ENCODE data around the gene NUP153.
"Not testable (repeated sequence)": the region's sequence is repeated elsewhere in the genome, so short reads cannot be mapped to it uniquely, and the experiment has no call there.

The NUP153 gene

DNA sequence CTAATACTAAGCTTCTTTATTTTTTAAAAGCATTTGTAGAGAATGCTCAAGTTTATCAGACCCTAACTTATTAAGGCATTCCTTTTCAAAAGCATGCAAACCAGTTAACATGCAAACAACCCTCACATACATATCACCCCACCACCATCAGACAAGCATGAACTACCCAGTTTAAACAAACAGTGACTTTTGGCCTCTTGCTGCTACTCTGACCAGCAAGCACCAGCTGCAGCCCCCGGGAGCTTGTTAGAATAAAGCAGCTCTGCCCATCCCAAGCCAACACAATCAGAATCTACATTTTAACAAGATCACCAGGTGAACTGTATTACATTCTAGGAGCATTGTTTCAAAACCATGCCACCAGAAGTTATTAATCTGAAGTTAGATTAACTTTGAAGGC lies 5.9 kb upstream of the NUP153 start:
- DNase-seq: no peak

DNA sequence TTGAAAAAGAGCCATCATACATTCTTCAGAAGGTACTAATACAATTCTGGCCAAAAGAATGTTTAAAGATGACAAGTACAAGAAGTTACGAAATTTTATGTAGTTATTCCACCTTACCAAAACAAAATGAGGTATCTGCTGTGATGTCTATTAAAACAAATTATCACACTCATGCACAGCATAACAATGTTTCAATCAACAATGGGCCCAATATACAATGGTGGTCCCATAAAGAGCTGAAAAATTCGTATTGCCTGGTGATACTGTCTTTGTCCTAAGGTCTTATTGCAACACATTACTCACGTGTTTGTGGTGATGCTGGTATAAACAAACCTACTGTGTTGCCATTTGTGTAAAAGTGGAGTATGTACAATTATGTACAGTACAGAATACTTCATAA lies 3.6 kb upstream of the NUP153 start:
- DNase-seq: peak; percentile 40

DNA sequence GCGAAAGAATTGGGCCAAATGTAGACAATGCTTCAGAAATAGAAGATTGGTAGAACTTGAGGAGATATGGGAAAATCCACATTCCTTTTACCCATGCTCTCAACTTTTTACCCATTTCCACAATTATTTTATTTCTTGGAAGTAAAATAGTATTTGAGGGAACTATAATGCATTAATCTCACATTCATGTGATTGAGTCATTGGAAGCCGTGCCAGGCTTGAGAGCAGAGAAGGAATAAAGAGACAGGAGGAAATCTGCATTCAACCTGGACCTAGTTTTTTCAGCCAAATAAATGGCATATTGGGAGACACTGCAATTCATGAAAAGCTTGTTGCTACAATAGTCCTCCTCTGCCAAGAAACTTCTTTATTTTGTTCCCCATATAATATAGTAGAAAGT lies 2.8 kb upstream of the NUP153 start:
- DNase-seq: no peak

DNA sequence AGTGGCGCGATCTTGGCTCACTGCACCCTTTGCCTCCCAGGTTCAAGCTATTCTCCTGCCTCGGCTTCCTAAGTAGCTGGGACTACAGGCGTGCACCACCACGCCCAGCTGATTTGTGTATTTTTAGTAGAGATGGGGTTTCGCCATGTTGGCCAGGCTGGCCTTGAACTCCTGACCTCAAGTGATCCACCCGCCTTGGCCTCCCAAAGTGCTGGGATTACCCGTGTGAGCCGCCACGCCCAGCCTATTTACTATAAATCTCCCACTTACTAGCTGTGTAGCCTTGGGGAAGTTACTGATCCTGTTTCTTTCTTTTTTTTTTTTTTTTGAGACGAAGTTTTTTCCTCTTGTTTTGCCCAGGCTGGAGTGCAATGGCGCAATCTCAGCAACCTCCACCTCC lies 1.3 kb upstream of the NUP153 start:
- not testable (repeated sequence) for DNase-seq

DNA sequence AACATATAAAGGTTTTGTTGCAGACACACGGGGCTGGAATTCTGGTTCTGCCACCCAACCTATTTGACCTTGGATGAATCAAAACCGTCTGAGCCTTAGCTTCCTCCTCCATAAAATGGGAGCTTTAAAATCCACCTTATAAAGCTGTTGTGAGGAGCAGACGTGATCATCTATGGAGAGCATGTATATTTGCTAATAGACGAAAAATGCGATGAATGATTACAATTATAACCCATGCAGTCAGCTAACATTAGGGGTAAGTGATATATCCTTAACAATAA lies 586 bp upstream of the NUP153 start:
- DNase-seq: no peak

DNA sequence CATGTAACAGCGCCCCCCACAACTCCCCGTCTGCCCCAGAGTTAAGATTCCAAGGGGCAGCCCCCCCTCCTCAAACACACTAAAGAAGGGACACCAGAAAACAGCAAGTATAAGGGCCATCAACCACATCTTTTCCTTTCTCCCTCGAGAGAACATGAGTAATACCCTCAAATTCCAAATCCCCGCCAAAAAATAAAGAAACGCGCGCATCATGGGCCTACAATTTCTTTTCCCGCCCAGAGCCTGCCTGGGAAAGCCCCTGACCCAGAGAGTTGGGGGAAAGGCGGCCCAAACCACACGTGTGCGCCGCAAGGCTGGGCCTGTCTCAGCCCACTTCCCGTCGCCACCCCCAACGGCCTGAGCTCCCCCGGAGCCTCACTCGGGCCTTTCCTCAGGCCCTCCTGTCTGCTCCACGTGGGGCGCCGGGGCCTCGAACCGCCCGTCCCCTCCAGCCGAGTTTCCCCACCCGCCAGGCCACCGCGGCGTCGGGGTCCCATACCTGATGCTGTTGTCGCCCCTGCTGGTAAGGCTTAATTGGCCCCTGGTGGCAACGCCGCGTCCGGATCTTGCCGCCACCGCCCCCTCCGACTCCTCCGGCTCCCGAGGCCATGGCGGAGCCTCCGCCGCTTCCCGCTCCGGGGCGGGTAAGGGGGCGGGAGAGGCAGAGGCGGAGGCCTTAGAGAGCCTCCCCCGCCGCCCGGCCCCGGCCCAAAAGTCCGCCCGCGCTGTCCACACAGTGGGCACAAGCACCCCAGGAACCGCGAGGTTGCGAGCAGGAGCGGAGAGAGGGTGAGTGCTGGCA lies 746 bp downstream of the NUP153 start:
- peak; percentile 78 for DNase-seq

DNA sequence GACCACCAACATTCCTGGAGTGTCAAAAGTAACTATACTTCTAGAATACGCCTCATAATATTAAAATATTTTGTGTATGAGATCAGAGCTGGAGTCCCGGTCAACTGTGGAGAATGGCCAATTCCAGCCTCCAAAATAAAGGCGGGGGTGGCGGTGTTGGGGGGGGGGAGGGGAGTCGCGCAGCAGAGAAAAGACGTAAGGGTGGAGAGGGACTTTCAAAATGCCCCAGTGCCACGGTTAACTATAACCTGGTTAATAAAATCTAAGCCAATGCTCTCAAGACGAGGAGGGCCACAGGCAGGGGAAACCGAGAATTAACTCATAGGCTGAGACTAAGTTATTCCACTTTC lies 1.3 kb downstream of the NUP153 start:
- peak; percentile 81 for DNase-seq

DNA sequence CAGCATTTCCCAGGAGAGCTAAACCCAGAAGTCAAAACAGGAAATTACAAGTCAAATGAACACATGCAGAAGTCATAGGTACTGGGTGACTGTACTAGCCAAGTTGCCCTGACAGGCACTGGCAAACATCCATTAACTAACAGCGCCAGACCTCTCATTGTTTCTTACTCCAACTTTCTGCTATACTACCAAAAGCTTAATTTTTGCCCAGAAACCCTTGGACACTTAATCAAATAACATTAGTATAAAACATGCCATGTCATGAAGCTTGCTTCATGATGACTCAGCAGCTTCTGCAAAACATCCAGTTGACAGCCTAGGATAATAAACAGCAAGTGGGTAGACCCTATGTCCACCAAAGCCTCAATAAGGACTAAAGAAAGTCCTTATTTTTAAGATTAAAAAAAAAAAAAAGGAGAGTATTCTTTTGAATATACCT lies 3.5 kb downstream of the NUP153 start:
- peak; percentile 80 for DNase-seq

DNA sequence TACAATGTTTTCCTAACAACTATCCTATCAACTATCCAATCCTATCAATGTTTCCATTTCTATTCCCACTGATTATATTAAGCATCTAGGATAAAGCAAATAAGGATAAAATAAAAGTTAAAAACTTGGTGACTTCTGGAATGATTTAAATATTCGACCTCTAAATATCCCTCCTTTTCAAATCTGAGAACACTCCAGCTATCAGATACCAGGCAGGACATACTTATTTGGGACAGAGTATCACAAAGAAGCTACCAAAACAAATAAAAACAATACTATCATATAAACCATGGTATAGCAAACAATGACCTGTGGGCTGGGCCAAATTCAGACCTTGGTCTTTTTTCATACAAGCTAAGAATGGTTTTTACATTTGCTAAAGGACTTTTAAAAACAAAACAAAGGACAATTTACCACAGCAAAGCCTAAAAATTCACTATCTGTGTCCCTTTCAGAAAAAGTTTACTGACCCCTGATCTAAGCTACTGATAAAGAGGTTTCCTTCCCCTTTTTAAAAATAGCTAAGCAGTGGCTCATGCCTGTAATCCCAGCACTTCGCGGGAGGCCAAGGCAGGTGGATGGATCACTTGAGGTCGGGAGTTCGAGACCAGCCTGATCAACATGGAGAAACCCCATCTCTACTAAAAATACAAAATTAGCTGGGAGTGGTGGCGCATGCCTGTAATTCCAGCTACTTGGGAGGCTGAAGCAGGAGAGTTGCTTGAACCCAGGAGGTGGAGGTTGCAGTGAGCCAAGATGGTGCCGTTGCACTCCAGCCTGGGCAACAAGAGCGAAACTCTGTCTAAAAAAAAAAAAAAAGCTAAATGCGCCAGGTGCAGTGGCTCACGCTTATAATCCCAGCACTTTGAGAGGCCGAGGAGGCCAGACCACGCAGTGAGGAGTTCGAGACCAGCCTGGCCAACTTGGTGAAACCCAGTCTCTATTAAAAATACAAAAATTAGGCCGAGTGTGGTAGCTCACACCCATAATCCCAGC lies 6.0 kb downstream of the NUP153 start:
- DNase-seq: no peak

DNA sequence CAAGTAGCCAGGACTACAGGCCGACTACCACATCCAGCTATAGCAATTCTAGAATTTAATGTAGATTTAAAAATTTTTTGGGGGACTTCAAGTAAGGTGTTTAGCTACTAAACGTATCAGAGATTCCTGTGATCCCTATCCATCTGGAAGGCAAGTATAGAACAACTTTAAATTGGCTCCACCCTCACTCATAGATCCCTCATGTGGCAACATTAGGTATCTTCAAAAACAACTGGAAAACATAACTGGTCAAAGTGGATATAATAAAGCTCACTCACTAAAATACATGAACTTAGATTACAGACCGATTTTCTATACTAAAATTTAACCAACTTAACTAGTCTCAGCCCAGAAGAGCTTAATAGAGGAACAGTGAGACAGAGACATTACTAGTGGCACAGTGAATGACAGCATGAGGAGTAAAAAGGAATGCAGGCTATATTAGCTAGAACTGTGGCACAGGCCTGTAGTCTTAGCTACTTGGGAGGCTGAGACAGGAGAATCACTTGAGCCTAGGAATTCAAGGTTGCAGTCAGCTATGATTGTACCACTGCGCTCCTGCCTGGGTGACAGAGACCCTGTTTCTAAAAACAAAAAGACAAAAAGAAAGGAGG lies 14.7 kb downstream of the NUP153 start:
- no peak for DNase-seq

DNA sequence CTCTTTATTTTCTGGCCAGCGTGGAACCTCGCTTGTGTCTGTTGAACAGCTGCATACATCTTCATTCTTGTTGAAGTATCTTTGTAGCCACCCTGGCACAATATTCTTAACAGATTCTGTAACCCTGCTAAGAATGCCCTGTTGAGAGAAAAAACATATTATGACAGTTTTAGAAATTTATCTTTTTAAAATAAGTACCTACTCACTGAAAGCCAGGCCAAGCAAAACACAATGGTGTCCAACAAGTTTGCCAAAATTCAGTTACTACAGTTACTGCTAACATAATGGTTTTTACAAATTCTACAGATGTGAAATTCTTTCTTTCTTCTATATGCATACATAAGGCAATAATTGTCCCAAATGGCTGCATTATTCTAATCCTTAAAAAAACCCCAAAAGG lies 18.2 kb downstream of the NUP153 start:
- no peak for DNase-seq

DNA sequence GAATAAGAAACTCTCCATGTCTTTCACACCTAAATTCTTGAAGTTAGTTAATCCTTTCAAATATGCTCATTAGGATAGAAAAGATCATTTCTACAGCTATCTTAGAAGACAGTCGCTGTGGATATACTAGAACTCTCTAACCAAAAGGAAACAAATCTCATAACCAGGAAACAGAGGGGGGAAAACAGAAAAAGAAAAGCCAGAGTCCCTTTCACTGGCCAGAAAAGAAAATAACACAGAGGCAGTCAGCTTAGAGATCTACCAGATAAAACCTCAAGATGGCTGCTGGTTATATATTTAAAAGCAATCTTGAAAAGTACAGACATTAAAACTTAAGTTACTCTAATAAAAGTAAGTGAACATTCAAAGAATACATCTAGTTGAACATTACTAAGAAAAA lies 19.6 kb downstream of the NUP153 start:
- DNase-seq: no peak

DNA sequence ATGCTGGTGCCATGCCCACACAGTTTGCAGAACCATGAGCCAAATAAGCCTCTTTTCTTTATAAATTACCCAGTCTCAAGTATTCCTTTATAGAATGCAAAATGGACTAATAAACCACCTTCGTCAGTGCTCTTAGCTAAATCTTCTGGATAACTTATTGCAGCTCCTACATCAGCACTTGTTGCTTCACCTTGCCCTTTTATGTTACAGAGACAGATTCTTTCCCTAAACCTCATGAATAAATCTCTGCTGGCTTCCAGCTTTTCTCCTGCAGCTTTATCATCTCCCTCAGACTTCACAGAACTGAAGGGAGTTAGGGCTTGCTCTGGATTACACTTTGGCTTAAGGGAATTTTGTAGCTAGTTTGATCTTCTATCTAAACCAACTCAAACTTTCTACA lies 22.6 kb downstream of the NUP153 start:
- DNase-seq: no peak

DNA sequence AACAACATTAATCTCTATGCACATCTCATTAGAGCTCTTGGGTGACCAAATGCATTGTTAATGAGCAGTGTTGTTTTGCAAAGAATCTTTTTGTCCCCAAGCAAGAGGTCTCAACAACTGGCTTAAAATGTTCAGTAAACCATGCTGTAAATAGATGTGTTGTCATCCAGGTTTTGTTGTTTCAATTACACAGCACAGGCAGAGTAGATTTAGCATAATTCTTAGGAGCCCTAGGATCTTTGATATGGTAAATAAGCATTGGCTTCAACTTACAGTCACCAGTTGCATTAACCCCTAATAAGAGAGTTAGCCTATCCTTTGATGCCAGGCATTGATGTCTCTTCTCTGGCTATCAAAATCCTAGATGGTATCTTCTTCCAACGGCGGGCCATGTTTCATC lies 23.3 kb downstream of the NUP153 start:
- DNase-seq: no peak

DNA sequence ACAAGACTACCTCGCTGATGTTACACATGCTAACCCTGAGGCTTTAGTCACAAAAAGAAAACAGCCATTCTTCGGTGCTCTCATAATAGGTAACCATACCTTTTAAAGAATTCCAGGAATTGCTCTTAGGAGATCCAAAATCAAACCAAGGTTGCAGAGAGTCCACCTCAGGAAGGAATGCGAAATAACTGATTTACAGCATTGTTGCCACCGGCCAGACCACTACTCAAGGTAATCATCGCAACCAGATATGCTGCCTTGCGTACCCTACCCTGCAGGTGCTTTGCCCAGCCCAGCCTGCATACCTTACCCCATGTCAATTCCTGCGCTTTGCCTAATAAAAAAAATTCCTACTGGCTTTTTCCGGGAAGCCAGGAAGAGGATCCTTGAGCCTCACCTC lies 27.0 kb downstream of the NUP153 start:
- no peak for DNase-seq

DNA sequence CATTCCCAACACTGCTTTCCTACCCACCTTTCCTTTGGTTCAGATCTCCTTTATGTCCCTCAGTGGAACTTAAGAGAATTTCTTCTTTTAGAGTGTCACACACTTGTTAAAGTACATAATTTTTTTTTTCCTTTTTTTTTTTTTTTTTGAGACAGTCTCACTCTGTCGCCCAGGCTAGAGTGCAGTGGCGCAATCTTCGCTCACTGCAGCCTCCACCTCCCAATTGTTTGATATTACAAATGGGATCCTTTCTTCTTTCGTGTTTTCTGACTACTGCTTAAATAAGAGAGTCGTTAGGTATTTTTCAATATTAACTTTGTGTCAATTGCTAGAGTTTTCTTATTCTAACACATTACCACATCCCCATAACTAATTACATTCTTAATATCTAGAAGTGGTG lies 29.1 kb downstream of the NUP153 start:
- DNase-seq: no peak

DNA sequence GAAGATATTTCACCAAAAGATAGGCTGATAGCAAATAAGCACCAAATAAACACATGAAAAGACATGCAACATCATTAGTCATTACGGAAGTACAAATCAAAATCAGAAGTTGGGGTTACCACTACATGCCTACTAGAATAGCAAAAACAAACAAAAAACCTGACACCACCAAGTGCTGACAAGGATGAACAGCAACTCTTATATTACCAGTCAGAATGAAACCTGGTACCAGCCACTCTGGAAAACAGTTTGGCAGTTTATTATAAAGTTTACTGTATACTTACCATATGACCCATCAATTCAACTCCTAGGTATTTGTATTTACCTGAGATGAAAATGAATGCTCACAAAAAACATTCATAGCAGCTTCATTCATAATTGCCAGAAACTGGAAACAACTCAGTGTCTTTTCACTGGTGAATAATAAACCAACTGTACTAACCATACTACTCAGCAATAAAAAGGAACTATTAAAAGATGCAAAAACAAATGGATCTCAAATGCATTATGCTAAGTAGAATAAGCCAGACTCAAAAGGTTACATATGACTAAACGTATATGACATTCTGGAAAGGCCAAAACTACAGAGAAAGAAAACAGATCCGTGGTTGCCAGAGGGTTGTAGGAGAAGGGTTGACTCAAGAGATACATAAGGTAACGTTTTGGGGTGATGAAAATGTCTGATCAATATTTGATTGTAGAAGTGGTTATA lies 33.0 kb downstream of the NUP153 start:
- no peak for DNase-seq

DNA sequence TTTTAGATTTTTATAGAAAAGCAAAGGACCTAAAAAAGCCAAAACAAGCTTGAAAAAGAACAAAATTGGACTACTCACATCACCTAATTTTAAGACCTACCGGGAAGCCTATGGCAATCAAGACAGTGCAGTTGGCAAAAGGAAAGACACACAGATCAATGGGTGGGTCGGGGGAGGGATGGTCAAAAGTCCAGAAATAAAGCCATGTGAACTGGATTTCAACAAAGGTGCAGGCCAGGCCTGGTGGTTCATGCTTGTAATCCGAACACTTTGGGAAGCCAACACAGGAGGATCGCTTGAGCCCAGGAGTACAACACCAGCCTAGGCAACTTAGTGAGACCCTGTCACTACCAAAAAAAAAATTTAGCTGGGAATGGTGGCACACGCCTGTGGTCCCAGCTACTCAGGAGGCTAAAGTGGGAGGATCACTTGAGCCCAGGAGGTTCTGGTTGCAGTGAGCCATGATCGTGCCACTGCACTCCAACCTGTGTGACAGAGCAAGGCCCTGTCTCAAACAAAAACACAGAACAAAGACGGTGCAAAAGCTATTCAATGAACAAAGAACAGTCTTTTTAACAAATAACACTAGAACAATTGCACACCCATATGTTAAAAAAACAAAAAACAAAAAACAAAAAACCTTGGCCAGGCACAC lies 34.5 kb downstream of the NUP153 start:
- no peak for DNase-seq

DNA sequence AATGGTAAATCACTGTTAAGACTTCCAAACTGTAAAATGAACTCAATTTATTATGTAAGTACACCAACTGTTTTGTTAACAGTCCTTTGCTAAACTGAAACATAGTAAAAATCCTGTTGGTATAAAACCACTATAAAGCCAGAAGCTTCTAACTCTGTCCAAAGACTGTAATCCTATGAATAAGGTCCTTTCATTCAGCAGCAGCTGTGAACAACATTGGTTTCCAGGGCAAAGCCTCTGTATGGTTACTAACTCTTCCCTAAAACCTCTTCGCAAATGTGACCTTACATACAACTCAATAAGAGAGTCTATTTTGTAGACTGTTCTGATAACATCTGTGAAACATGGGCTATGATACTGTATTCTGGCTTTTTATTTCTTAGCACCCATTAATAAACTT lies 40.1 kb downstream of the NUP153 start:
- no peak for DNase-seq

DNA sequence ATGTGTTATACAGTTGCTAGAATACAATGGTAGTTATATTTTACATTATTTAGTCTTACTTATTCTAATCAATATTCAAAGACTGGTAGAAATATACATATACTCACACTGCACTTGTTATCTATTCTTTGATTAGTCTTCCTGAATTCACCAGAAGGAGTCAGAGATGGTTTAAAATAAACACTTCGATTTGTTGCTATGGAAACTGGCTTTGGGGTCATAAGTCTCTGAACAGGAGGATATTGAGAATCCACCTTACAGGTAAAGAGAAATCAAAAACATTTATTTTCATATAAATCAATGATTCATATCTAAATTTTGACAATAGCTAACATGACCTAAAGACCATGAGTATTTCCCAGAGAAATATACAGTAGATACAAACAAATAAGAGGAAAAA lies 41.6 kb downstream of the NUP153 start:
- DNase-seq: no peak

DNA sequence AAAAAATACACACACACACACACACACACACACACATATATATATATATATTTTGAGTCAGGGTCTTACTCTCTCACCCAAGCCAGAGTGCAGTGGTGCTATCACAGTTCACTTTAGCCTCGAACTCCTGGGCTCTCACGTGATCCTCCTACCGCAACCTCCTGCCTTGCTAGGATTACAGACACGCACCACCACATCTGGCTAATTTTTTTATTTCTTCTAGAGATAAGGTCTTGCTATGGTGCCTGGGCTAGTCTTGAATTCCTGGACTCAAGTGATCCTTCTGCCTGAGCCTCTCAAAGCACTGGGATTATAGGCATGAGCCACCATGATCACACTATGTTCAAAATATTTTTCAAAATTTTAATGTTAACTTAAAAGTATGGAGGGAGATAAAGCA lies 43.5 kb downstream of the NUP153 start:
- DNase-seq: no peak

DNA sequence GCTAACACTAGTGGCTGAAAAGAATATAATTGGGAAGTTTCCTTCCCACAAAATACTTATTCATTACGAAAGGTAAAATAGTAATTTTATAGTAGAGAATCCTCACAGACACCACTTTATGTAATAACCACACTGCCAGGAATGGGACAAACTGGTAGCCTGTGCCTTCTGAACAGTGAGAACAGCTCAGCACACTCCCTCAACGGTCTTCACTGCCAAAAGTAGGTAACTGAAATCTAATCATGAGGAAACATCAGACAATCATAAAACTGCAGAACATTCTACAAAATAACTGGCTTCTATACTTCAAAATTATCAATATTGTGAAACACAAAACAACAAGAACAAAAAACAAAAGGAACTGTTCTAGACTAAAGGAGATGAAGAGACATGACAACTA lies 44.1 kb downstream of the NUP153 start:
- DNase-seq: no peak
